Measurements from ENCODE around the gene MDGA2.

The MDGA2 gene

DNA sequence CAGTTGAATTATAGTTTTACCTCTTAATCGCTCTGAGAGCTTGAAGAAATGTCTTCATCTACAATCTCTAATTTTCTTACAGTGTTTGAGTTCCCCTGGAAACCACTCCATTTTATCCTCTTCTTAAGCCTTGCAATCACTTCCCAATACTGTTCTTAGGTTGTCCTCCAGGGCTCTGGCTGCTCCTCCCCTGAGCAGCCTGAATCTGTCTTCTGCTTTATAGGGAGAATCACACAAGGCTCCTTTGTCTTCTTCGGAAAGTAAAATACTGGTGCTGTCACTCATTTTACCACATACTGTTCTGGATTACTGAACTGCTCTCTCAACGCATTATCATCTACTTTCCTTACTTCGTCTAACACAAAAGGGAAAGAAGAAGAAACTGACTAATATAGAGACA is 133.7 kb downstream of the MDGA2 start:
- Histone ChIP-seq H3K36me3 (no peaks in the 10 kb centered on the region), H3K27me3 (no peaks in the 10 kb centered on the region), H3K9me3 (no peaks in the 10 kb centered on the region), H3K4me1 (no peaks in the 10 kb centered on the region), H3K27ac (no peak overlapping the region), H3K4me3 (no peak overlapping the region)
- TF ChIP-seq, protein P1, sequence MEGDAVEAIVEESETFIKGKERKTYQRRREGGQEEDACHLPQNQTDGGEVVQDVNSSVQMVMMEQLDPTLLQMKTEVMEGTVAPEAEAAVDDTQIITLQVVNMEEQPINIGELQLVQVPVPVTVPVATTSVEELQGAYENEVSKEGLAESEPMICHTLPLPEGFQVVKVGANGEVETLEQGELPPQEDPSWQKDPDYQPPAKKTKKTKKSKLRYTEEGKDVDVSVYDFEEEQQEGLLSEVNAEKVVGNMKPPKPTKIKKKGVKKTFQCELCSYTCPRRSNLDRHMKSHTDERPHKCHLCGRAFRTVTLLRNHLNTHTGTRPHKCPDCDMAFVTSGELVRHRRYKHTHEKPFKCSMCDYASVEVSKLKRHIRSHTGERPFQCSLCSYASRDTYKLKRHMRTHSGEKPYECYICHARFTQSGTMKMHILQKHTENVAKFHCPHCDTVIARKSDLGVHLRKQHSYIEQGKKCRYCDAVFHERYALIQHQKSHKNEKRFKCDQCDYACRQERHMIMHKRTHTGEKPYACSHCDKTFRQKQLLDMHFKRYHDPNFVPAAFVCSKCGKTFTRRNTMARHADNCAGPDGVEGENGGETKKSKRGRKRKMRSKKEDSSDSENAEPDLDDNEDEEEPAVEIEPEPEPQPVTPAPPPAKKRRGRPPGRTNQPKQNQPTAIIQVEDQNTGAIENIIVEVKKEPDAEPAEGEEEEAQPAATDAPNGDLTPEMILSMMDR (IDR thresholded peaks at IDR 0.05): no peak
- no peak for DNase-seq
- intact Hi-C loops (cut with DNase I; ENCODE audit: low total_unique reads): no loop called here

DNA sequence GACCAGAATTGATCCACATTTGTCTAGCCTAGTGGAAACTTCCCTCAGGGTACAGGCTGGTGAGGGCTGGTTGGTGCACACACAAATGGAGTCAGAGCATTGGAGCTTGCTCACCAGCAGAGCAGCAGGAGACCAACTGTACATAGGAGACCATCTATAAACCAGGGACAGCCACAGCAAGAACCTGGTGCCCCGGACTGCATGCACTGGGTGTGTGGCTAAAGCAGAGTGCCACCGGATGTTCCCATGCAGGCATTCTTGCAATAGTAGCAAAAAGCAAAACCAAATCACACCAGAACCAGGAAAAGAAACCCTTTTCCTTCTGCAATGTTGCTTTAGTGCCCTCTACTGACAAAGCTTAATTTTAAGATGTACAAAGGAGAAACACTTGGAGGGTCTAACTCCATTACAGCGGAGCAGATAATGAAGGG is 136.4 kb downstream of the MDGA2 start:
- no peaks in the 10 kb centered on the region for H3K36me3 ChIP-seq
- DNase-seq: no peak
- TF ChIP-seq, protein P1 (IDR thresholded peaks at IDR 0.05): peak; percentile 8 to 25
- H3K9me3 ChIP-seq: no peaks in the 10 kb centered on the region
- no peak overlapping the region for H3K27ac ChIP-seq
- H3K4me1 ChIP-seq: no peaks in the 10 kb centered on the region
- H3K27me3 ChIP-seq: no peaks in the 10 kb centered on the region
- no peak overlapping the region for H3K4me3 ChIP-seq
- intact Hi-C loops (cut with DNase I; ENCODE audit: low total_unique reads): no loop called here

DNA sequence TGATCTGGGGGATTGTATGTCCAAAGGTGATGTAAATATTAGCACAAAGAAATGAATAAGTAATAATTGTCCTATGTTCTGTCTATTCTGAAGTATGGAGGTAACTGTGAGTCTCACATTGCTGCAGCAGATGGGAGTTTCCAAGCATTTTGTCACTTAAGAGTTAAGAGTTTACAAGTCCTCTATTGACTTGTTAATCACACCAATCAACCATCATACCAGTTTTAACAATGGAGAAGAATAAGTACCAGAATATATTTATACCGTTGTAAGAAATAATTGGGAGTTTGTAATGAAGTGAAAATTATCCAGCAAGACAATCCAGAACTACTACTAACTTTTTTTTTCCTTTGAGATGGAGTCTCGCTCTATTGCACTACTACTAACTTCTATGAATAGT is 139.1 kb downstream of the MDGA2 start:
- no peaks in the 10 kb centered on the region for H3K27me3 ChIP-seq
- intact Hi-C loops (cut with DNase I; ENCODE audit: low total_unique reads): no loop called here
- H3K9me3 ChIP-seq: no peaks in the 10 kb centered on the region
- H3K4me3 ChIP-seq: no peak overlapping the region
- TF ChIP-seq, protein P1 (IDR thresholded peaks at IDR 0.05): no peak
- H3K4me1 ChIP-seq: no peaks in the 10 kb centered on the region
- H3K36me3 ChIP-seq: no peaks in the 10 kb centered on the region
- DNase-seq: no peak
- H3K27ac ChIP-seq: no peak overlapping the region

DNA sequence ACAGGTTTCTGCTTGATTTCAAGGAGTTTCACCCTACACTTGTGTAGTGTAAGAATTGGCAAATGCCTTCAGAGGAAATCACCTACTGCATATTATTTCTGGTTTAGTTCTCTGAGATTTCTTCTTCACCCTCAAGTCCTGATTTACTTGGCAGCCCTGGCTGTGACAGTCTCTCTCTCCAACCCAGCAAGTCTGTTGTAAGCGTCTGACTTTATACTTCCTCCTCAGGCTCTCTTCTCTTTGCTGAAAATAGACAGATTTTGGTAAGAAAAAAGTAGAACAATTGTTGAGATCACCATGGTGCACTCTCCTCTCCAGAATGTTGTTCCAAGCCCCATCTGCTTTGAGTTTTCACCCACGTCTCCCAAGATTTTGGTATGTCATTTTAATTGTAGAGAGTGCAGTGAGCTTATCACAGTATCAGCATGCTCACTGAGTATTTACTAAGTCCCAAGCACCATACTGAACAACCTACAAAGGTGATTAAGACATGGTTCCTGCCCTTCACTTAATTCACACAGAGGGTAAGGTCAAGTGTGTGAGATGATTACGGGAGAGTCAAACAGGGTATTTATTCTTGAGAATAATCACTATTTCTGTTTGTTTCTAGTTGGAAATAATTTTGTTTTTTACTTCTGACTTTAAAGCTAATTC is 148.7 kb downstream of the MDGA2 start:
- H3K27ac ChIP-seq: no peak overlapping the region
- H3K9me3 ChIP-seq: peaks cover 0 to 4% (median 0%) of the 10 kb centered on the region in 3 donors
- intact Hi-C loops (cut with DNase I; ENCODE audit: low total_unique reads): no loop called here
- H3K4me1 ChIP-seq: no peaks in the 10 kb centered on the region
- H3K27me3 ChIP-seq: no peaks in the 10 kb centered on the region
- TF ChIP-seq, protein P1 (IDR thresholded peaks at IDR 0.05): no peak
- no peaks in the 10 kb centered on the region for H3K36me3 ChIP-seq
- no peak for DNase-seq
- no peak overlapping the region for H3K4me3 ChIP-seq

GRCh38 chr14:47524524-47524923 is 150.9 kb downstream of the MDGA2 start:
- Histone ChIP-seq H3K4me3 (no peak overlapping the region), H3K36me3 (no peaks in the 10 kb centered on the region), H3K4me1 (no peaks in the 10 kb centered on the region), H3K27ac (no peak overlapping the region), H3K9me3 (no peaks in the 10 kb centered on the region), H3K27me3 (no peaks in the 10 kb centered on the region)
- no peak for DNase-seq
- TF ChIP-seq, protein P1 (IDR thresholded peaks at IDR 0.05): no peak
- intact Hi-C loops (cut with DNase I; ENCODE audit: low total_unique reads): no loop called here

GRCh38 chr14:47520382-47520781 is 155.0 kb downstream of the MDGA2 start:
- Histone ChIP-seq H3K27me3 (no peaks in the 10 kb centered on the region), H3K4me3 (no peak overlapping the region), H3K36me3 (no peaks in the 10 kb centered on the region), H3K9me3 (no peaks in the 10 kb centered on the region), H3K4me1 (no peaks in the 10 kb centered on the region), H3K27ac (no peak overlapping the region)
- TF ChIP-seq, protein P1 (IDR thresholded peaks at IDR 0.05): no peak
- intact Hi-C loops (cut with DNase I; ENCODE audit: low total_unique reads): no loop called here
- no peak for DNase-seq

Measured in tibial artery (tissue), 4 donors.